CD4-positive, alpha-beta memory T cell (primary cell): ENCODE results near the gene NFATC4. TPM values are rescaled to one million over a fixed set of nuclear protein-coding genes. Genes with fewer than 3 reads are reported as not detected.
"Not testable (repeated sequence)": the region's sequence is repeated elsewhere in the genome, so short reads cannot be mapped to it uniquely, and the experiment has no call there.

Experiments
- CTCF ChIA-PET: fragments of 350-600 bp; sonication (Branson Sonifier 250); formaldehyde crosslinking; loops from one replicate; lab custom pipeline; 2021; ENCODE audit warnings: inconsistent platforms; ENCODE audit not compliant: partially characterized antibody; lab: Charles Lee
- POLR2A ChIA-PET: fragments of 350-600 bp; sonication (Branson Sonifier 250); formaldehyde crosslinking; loops from one replicate; lab custom pipeline; 2021; ENCODE audit not compliant: partially characterized antibody; lab: Charles Lee
- DNase-seq, 5 donors: peaks; one replicate each; pipeline versions ENCODE4 v3.0.0 to v3.0.0-alpha.2; 2020 to 2022; ENCODE audit warnings: mixed read lengths in 1 of 5
- H3K27ac ChIP-seq: one replicate; pipeline ENCODE4 v1.7.0; 2013; ENCODE audit warnings: low read depth, low read length
- H3K27me3 ChIP-seq: 2 replicates; pipeline ENCODE4 v1.7.0; 2013; ENCODE audit warnings: mild to moderate bottlenecking, low read length, moderate library complexity; ENCODE audit not compliant: insufficient read depth
- H3K36me3 ChIP-seq: 2 replicates; pipeline ENCODE4 v1.7.0; 2013; ENCODE audit warnings: mild to moderate bottlenecking, low read length, moderate library complexity; ENCODE audit not compliant: insufficient read depth
- H3K4me1 ChIP-seq: 2 replicates; pipeline ENCODE4 v1.7.0; 2013; ENCODE audit warnings: mild to moderate bottlenecking, low read length, moderate library complexity; ENCODE audit not compliant: insufficient read depth
- H3K4me3 ChIP-seq, 2 donors: one replicate each; pipeline ENCODE4 v1.7.0; 2013; ENCODE audit warnings: low read length in 2 of 2, mild to moderate bottlenecking in 1 of 2
- H3K9me3 ChIP-seq, 2 donors: one replicate each; pipeline ENCODE4 v1.7.0; 2013; ENCODE audit warnings: low read length in 2 of 2, control low read depth in 1 of 2; ENCODE audit not compliant: control insufficient read depth in 1 of 2
- H3K27ac Mint-ChIP-seq, 7 donors: one replicate each; pipeline ENCODE4 v1.8.0; 2020 to 2021; ENCODE audit warnings: mixed read lengths in 7 of 7, mild to moderate bottlenecking in 6 of 7, inconsistent platforms in 3 of 7, moderate library complexity in 3 of 7
- H3K27me3 Mint-ChIP-seq, 2 donors: one replicate each; pipeline ENCODE4 v1.8.0; 2020 to 2021; ENCODE audit warnings: mixed read lengths in 2 of 2
- H3K36me3 Mint-ChIP-seq, 2 donors: one replicate each; pipeline ENCODE4 v1.8.0; 2020 to 2021; ENCODE audit warnings: mixed read lengths in 2 of 2, inconsistent platforms in 1 of 2, mild to moderate bottlenecking in 1 of 2
- H3K4me1 Mint-ChIP-seq, 4 donors: one replicate each; pipeline ENCODE4 v1.8.0; 2020 to 2021; ENCODE audit warnings: mixed read lengths in 4 of 4, mild to moderate bottlenecking in 1 of 4
- H3K4me3 Mint-ChIP-seq, 8 donors: one replicate each; pipeline ENCODE4 v1.8.0; 2020 to 2021; ENCODE audit warnings: mixed read lengths in 8 of 8, mild to moderate bottlenecking in 7 of 8, moderate library complexity in 6 of 8, inconsistent platforms in 3 of 8
- H3K9me3 Mint-ChIP-seq, 8 donors: one replicate each; pipeline ENCODE4 v1.8.0; 2020 to 2021; ENCODE audit warnings: mixed read lengths in 8 of 8, mild to moderate bottlenecking in 5 of 8, inconsistent platforms in 3 of 8, moderate library complexity in 1 of 8
- intact Hi-C: fragments of 100-400 bp; cut with micrococcal nuclease; formaldehyde crosslinking; loops from one replicate; pipeline ENCODE4 v1.15.1; 2023
- polyA plus RNA-seq, 2 donors: library from polyadenylated mRNA; unstranded; fragments of 300-500 nt; fragmentation: Illumina TruSeq; gene quantifications; one replicate each; pipeline ENCODE4 v1.2.3, GENCODE V29; 2021
- total RNA-seq, 2 experiments: library from RNA; stranded (reverse); gene quantifications; one replicate each; pipeline ENCODE4 v1.2.3, GENCODE V29; 2021

Gene NFATC4
- total and polyA plus RNA-seq, 4 experiments from 2014 or later, result not detected

DNA sequence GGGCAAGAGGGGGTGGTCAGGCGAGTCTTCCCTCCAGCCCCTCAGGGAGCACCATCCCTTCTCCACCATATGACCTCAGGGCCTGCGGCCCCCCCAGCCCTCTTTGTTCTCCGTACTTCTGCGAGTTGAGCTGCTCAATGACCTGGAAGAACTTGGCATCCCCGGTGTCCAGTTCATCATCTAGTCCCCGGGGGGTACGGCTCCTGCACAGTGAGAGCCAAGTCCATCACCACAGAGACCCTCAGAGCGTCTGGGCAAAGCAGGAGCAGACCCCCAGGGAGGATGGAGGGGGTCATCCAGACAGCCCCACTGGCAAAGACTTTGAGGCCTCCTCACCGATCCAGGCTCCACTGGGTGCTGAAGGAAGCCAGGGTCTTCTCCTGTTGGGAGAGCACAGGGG, 42.0 kb upstream of the NFATC4 start:
- no peaks in the 10 kb centered on the region for H3K9me3 Mint-ChIP-seq
- Histone ChIP-seq H3K27me3 (no peaks in the 10 kb centered on the region), H3K27ac (no peak overlapping the region), H3K4me3 (no peak overlapping the region), H3K36me3 (no peaks in the 10 kb centered on the region), H3K9me3 (no peaks in the 10 kb centered on the region), H3K4me1 (peaks cover 26% of the 10 kb centered on the region)
- intact Hi-C loops, result no loop called here
- ChIA-PET CTCF (interaction anchor here (1.7 to 23.0 kb wide), 3 partner anchors 15 to 106 kb away, joined by 6 to 791 read pairs (median 19); partner anchors contain the start of genes CBLN3, CIDEB, KHNYN and LTB4R), POLR2A (interaction anchor here (1.5 kb wide), 1 partner anchor 104 kb away, joined by 3 read pairs; the partner anchor contains the start of gene KHNYN)
- H3K27me3 Mint-ChIP-seq, result peaks cover 0 to 1% of the 10 kb centered on the region in 2 donors
- H3K27ac Mint-ChIP-seq, result no peak overlapping the region
- H3K36me3 Mint-ChIP-seq, result no peaks in the 10 kb centered on the region
- DNase-seq, result no peak
- no peak overlapping the region for H3K4me3 Mint-ChIP-seq
- H3K4me1 Mint-ChIP-seq, result peaks cover 21 to 45% (median 31%) of the 10 kb centered on the region in 4 donors

- no peak overlapping the region for H3K4me3 ChIP-seq
- Mint-ChIP-seq H3K4me1 (peaks cover 30 to 57% (median 41%) of the 10 kb centered on the region in 4 donors), H3K36me3 (no peaks in the 10 kb centered on the region), H3K9me3 (no peaks in the 10 kb centered on the region), H3K4me3 (peak overlapping the region in 2 of 8 donors; percentile 31 to 77), H3K27me3 (peaks cover 2 to 5% of the 10 kb centered on the region in 2 donors), H3K27ac (peak overlapping the region in 4 of 7 donors; percentile 33 to 82 (median 77))
- CTCF ChIA-PET, result interaction anchor here (1.2 to 23.0 kb wide), 5 partner anchors 17 to 219 kb away, joined by 4 to 791 read pairs (median 17); partner anchors contain the start of genes CBLN3, CIDEB, KHNYN and LTB4R
- H3K36me3 ChIP-seq, result no peaks in the 10 kb centered on the region
- no peak overlapping the region for H3K27ac ChIP-seq
- no peaks in the 10 kb centered on the region for H3K9me3 ChIP-seq
- no peaks in the 10 kb centered on the region for H3K27me3 ChIP-seq
- intact Hi-C loops, result no loop called here
- POLR2A ChIA-PET, result interaction anchor here (1.2 to 1.5 kb wide), 4 partner anchors 17 to 103 kb away, joined by 3 read pairs; partner anchors contain the start of gene KHNYN
- peaks cover 39% of the 10 kb centered on the region for H3K4me1 ChIP-seq
- no peak for DNase-seq
Observed at GRCh38 chr14:24327303-24327702, 40.7 kb upstream of the NFATC4 start.

GRCh38 chr14:24327914-24328313, 40.1 kb upstream of the NFATC4 start:
- H3K27me3 Mint-ChIP-seq, H3K9me3 ChIP-seq, H3K4me3 ChIP-seq, H3K9me3 Mint-ChIP-seq, H3K27me3 ChIP-seq, H3K27ac ChIP-seq, H3K36me3 Mint-ChIP-seq, H3K36me3 ChIP-seq: not testable (repeated sequence)
- CTCF ChIA-PET, result interaction anchor here (1.6 to 23.0 kb wide), 4 partner anchors 18 to 104 kb away, joined by 4 to 791 read pairs (median 124); partner anchors contain the start of genes CBLN3, CIDEB, KHNYN and LTB4R
- POLR2A ChIA-PET, result interaction anchor here (2.2 to 6.8 kb wide), 2 partner anchors 16 to 103 kb away, joined by 12 to 75 read pairs; partner anchors contain the start of genes LTB4R and LTB4R2
- DNase-seq, result peak in 1 of 5 donors; percentile 46
- peak overlapping the region in 2 of 8 donors; percentile 4 to 29 for H3K4me3 Mint-ChIP-seq
- intact Hi-C loops, result loop anchor here (1.0 kb wide), 1 partner anchor 103 kb away; no protein-coding TSS in a partner anchor
- peak overlapping the region in 2 of 7 donors; percentile 33 to 86 for H3K27ac Mint-ChIP-seq
- H3K4me1 Mint-ChIP-seq, result peaks cover 34 to 63% (median 45%) of the 10 kb centered on the region in 4 donors
- peaks cover 45% of the 10 kb centered on the region for H3K4me1 ChIP-seq

- H3K9me3 ChIP-seq, result no peaks in the 10 kb centered on the region
- Mint-ChIP-seq H3K4me1 (peaks cover 38 to 69% (median 54%) of the 10 kb centered on the region in 4 donors), H3K36me3 (no peaks in the 10 kb centered on the region), H3K27me3 (peaks cover 5% of the 10 kb centered on the region in 2 donors), H3K9me3 (peaks cover 0 to 5% (median 0%) of the 10 kb centered on the region in 8 donors), H3K27ac (peak overlapping the region; percentile 11 to 88 (median 79)), H3K4me3 (peak overlapping the region in 2 of 8 donors; percentile 26 to 57)
- no peaks in the 10 kb centered on the region for H3K36me3 ChIP-seq
- no peak overlapping the region for H3K4me3 ChIP-seq
- no peak overlapping the region for H3K27ac ChIP-seq
- ChIA-PET POLR2A (interaction anchor here (0.6 to 6.8 kb wide), 9 partner anchors 17 to 111 kb away, joined by 3 to 75 read pairs (median 4); partner anchors contain the start of genes CBLN3, CIDEB, KHNYN and LTB4R), CTCF (interaction anchor here (3.5 to 23.0 kb wide), 3 partner anchors 19 to 103 kb away, joined by 17 to 791 read pairs (median 232); partner anchors contain the start of genes CBLN3, CIDEB, KHNYN and LTB4R)
- H3K4me1 ChIP-seq, result peaks cover 57% of the 10 kb centered on the region
- peaks cover 5% of the 10 kb centered on the region for H3K27me3 ChIP-seq
- intact Hi-C loops, result no loop called here
- no peak for DNase-seq
Observed at GRCh38 chr14:24329073-24329663, 38.8 kb upstream of the NFATC4 start.

- H3K9me3 ChIP-seq, result no peaks in the 10 kb centered on the region
- no peak overlapping the region for H3K4me3 ChIP-seq
- DNase-seq, result peak; percentile 53 to 87 (median 63)
- H3K4me1 Mint-ChIP-seq, result peaks cover 40 to 73% (median 56%) of the 10 kb centered on the region in 4 donors
- H3K4me3 Mint-ChIP-seq, result peak overlapping the region in 4 of 8 donors; percentile 21 to 57 (median 40)
- no peak overlapping the region for H3K27ac ChIP-seq
- H3K36me3 Mint-ChIP-seq, result no peaks in the 10 kb centered on the region
- ChIA-PET POLR2A (interaction anchor here (0.6 to 6.8 kb wide), 9 partner anchors 17 to 110 kb away, joined by 3 to 75 read pairs (median 4); partner anchors contain the start of genes CIDEB, LTB4R, LTB4R2 and NOP9), CTCF (interaction anchor here (3.5 to 23.0 kb wide), 4 partner anchors 20 to 102 kb away, joined by 17 to 791 read pairs (median 140); partner anchors contain the start of genes CBLN3, CIDEB, KHNYN and LTB4R)
- peaks cover 0 to 5% (median 0%) of the 10 kb centered on the region in 8 donors for H3K9me3 Mint-ChIP-seq
- H3K4me1 ChIP-seq, result peaks cover 63% of the 10 kb centered on the region
- H3K27ac Mint-ChIP-seq, result peak overlapping the region; percentile 16 to 88 (median 73)
- peaks cover 5 to 7% of the 10 kb centered on the region in 2 donors for H3K27me3 Mint-ChIP-seq
- no peaks in the 10 kb centered on the region for H3K36me3 ChIP-seq
- H3K27me3 ChIP-seq, result peaks cover 6% of the 10 kb centered on the region
- intact Hi-C loops, result no loop called here
Observed at GRCh38 chr14:24329736-24330135, 38.2 kb upstream of the NFATC4 start.

DNA sequence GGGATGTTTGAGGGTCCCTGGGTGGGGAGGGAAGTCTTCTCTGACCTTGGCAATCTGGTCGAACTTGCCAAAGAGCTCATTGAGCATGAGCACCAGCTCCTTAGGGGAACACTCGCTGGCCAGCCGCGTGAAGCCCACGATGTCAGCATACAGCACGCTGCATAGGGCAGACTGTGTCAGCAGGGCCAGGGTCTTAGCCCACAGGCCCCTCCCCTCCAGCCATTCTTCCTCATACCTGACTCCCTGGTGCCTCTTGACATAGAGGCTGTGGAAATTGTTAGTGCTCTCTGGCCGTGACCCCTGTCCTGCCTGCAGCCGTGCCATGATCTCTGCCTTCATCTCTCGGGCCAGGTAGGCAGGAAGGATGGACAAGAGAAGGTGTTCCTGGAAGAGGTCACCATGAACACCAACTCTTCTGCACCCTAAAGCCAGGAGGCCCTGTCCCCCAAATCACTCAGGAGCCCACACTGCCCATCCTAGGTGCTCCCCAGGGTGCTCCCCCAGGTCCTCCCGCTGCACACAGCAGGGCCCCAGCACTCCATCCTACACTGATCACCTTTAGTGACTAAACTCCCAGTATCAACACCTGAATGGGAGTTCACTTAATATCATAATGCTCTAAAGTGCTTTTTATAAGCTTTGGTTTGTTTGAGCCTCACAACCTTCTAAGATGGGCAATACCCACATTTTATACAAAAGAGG, 36.9 kb upstream of the NFATC4 start:
- CTCF ChIA-PET, result interaction anchor here (2.3 to 23.0 kb wide), 6 partner anchors 10 to 101 kb away, joined by 6 to 791 read pairs (median 41); partner anchors contain the start of genes CBLN3, CIDEB, KHNYN and LTB4R
- Histone ChIP-seq H3K27me3 (peaks cover 11% of the 10 kb centered on the region), H3K4me1 (peaks cover 69% of the 10 kb centered on the region), H3K27ac (no peak overlapping the region), H3K4me3 (no peak overlapping the region), H3K36me3 (no peaks in the 10 kb centered on the region), H3K9me3 (no peaks in the 10 kb centered on the region)
- peaks cover 42 to 87% (median 61%) of the 10 kb centered on the region in 4 donors for H3K4me1 Mint-ChIP-seq
- peaks cover 0 to 5% (median 0%) of the 10 kb centered on the region in 8 donors for H3K9me3 Mint-ChIP-seq
- peaks cover 4 to 7% of the 10 kb centered on the region in 2 donors for H3K36me3 Mint-ChIP-seq
- peak overlapping the region in 1 of 8 donors; percentile 8 for H3K4me3 Mint-ChIP-seq
- POLR2A ChIA-PET, result interaction anchor here (0.7 to 12.5 kb wide), 6 partner anchors 8 to 108 kb away, joined by 3 to 361 read pairs (median 58); partner anchors contain the start of genes CBLN3, KHNYN, LTB4R and LTB4R2
- DNase-seq, result no peak
- intact Hi-C loops, result no loop called here
- peaks cover 7 to 13% of the 10 kb centered on the region in 2 donors for H3K27me3 Mint-ChIP-seq
- peak overlapping the region in 4 of 7 donors; percentile 69 to 86 (median 78) for H3K27ac Mint-ChIP-seq
